ENCODE results near the gene MTMR2. TPM values are rescaled to one million over a fixed set of nuclear protein-coding genes. Genes with fewer than 3 reads are reported as not detected.

MTMR2 gene
- polyA plus RNA-seq (2013), result 25.3 TPM

DNA sequence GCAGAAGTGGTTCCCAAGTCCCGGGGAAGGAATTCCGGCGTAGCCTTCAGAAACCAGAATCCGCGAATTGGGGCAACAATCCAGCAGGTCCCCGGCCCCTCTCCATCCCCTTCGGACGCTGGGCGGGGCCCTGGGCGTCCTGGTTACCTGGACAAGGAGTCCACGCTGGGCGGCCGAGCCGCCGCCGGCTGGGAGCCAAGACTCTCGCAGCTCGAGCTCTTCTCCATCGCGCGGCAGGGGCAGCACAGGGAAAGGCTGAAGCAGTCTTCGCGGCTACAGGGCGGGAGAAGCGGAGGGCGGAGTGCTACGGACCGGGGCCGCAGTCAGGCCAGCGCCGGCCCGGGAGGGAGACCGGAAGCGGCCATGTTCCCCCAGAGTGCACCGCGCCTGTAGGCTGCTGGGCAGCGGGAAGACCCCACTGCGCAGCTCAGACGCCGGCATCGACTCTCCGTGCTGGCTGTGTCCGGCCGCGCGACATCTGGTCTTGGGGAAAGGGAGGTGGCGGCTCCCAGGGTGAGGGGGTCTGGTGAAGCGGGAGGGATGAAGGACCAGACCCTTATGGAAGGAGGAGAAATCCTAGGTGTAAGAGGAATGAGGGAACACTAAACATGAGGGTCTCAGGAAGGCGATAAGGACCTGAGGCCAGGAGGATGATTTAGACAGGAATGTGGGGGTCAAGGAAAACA is at the start of gene MTMR2:
MTMR2 (minus strand) TSS at position 380 of the 686 bp plus-strand sequence; CDS start at position 227, 153 bp downstream.
- Histone ChIP-seq H3K9me3 (ENCODE audit: control extremely low read depth in 1 of 5, control insufficient read depth in 4 of 5, insufficient read depth in 2 of 5, low read depth in 1 of 5, low read length in 4 of 5) (no peaks in the 10 kb centered on the region), H3K36me3 (ENCODE audit: control insufficient read depth in 4 of 4, insufficient read depth in 4 of 4, low read length in 3 of 4) (no peaks in the 10 kb centered on the region), H3K27me3 (replicated peaks in 2 of 5; ENCODE audit: control insufficient read depth in 4 of 5, insufficient read depth in 5 of 5, low read length in 4 of 5) (no peaks in the 10 kb centered on the region), H3K27ac (ENCODE audit: insufficient read depth in 1 of 2, low read depth in 1 of 2, low read length in 2 of 2, poor library complexity in 1 of 2, severe bottlenecking in 2 of 2) (peak within 1 kb of the TSS; percentile 53 to 90), H3K4me3 (ENCODE audit: control insufficient read depth in 1 of 7, extremely low read depth in 1 of 7, insufficient read depth in 4 of 7, low read depth in 2 of 7, low read length in 6 of 7) (peak within 1 kb of the TSS; percentile 89 to 99 (median 94)), H3K4me1 (ENCODE audit: control extremely low read depth in 1 of 4, control insufficient read depth in 4 of 4, insufficient read depth in 4 of 4, low read length in 3 of 4) (peaks cover 13 to 27% (median 17%) of the 10 kb centered on the region in 4 experiments)
- CTCF ChIA-PET, result no interaction called here
- DNase-seq, result peak; percentile 22 to 57 (median 31)
- under 1% methylated on average over 41 of the region's 49 CpGs for WGBS (ENCODE audit: insufficient coverage)
- POLR2A ChIA-PET, result no interaction called here

DNA sequence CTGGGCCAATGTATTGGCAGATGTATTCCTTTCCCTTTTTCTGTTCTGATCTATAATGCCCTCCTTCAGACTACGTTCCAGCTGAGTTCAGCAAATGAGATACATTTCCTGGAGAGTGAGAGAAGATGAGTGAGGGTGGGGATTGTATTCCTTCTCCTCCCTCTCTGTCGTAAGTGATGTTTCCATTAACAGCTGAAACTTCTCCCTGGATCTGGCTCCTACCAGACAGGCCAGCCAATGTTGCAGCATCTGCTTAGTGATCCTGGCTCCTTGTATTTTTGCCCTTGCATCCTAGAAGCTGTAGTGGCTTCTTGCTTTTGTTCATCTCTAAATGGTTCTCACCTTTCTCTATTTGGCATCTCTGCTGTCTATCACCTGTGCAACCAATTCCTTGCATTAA is 48.2 kb upstream of the MTMR2 start:
- no peak overlapping the region for H3K27ac ChIP-seq (ENCODE audit: insufficient read depth in 1 of 2, low read depth in 1 of 2, low read length in 2 of 2, poor library complexity in 1 of 2, severe bottlenecking in 2 of 2)
- no peak for DNase-seq
- H3K9me3 ChIP-seq (ENCODE audit: control extremely low read depth in 1 of 5, control insufficient read depth in 4 of 5, insufficient read depth in 2 of 5, low read depth in 1 of 5, low read length in 4 of 5), result peaks cover 0 to 3% (median 0%) of the 10 kb centered on the region in 5 experiments
- no peaks in the 10 kb centered on the region for H3K36me3 ChIP-seq (ENCODE audit: control insufficient read depth in 4 of 4, insufficient read depth in 4 of 4, low read length in 3 of 4)
- ChIA-PET POLR2A (no interaction called here), CTCF (interaction anchor here (1.1 kb wide), 1 partner anchor 15 kb away, joined by 5 read pairs; no protein-coding TSS in a partner anchor)
- H3K4me1 ChIP-seq (ENCODE audit: control extremely low read depth in 1 of 4, control insufficient read depth in 4 of 4, insufficient read depth in 4 of 4, low read length in 3 of 4), result no peaks in the 10 kb centered on the region
- H3K4me3 ChIP-seq (ENCODE audit: control insufficient read depth in 1 of 7, extremely low read depth in 1 of 7, insufficient read depth in 4 of 7, low read depth in 2 of 7, low read length in 6 of 7), result no peak overlapping the region
- H3K27me3 ChIP-seq (replicated peaks in 2 of 5; ENCODE audit: control insufficient read depth in 4 of 5, insufficient read depth in 5 of 5, low read length in 4 of 5), result no peaks in the 10 kb centered on the region
- WGBS (ENCODE audit: insufficient coverage), result 86% methylated on average over 1 of the region's 2 CpGs

DNA sequence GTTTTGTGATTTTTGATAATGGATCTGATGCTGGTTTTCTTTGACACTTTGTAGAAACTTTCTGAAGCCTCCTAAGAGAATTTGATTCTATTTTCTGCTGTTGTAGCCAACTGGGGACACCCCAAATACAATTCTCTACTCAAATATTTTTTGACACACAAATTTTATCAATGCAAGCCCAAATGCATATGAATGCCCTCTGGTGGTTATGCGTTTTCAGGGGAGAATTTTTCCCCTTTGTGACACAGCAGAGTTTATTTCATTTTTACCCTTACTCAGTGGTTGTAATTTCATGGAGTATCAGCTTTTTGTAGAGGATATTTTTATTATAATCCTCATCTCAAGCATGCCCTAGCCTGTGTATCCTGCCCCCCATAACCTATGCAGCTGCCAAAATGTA is 44.7 kb upstream of the MTMR2 start:
- no peak overlapping the region for H3K4me3 ChIP-seq (ENCODE audit: control insufficient read depth in 1 of 7, extremely low read depth in 1 of 7, insufficient read depth in 4 of 7, low read depth in 2 of 7, low read length in 6 of 7)
- CTCF ChIA-PET, result no interaction called here

DNA sequence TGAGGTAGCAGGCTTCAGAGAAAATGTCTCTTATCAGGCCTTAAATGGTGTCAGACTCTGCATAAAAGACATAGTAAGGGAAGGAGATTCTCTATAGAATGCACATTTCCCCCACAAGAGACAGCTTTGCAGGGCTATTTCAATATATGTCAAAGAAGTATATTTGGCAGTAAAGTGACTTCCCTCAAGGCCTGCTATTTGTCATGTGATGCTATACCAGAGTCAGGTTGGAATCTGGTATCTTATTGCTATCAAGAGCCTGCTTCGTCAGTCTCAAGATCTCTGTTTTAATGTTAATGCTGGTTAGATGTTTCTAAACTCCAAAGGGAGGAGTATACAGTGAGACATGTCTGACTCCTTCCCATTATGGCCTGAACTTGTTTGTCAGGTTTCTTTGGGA is 40.4 kb upstream of the MTMR2 start:
- 100% methylated on average over 1 of the region's 1 CpG for WGBS (ENCODE audit: insufficient coverage)

More for the DNA sequence above, 44.7 kb upstream of the MTMR2 start:
- Histone ChIP-seq H3K36me3 (ENCODE audit: control insufficient read depth in 4 of 4, insufficient read depth in 4 of 4, low read length in 3 of 4) (no peaks in the 10 kb centered on the region), H3K27me3 (replicated peaks in 2 of 5; ENCODE audit: control insufficient read depth in 4 of 5, insufficient read depth in 5 of 5, low read length in 4 of 5) (no peaks in the 10 kb centered on the region), H3K27ac (ENCODE audit: insufficient read depth in 1 of 2, low read depth in 1 of 2, low read length in 2 of 2, poor library complexity in 1 of 2, severe bottlenecking in 2 of 2) (no peak overlapping the region), H3K4me1 (ENCODE audit: control extremely low read depth in 1 of 4, control insufficient read depth in 4 of 4, insufficient read depth in 4 of 4, low read length in 3 of 4) (no peaks in the 10 kb centered on the region), H3K9me3 (ENCODE audit: control extremely low read depth in 1 of 5, control insufficient read depth in 4 of 5, insufficient read depth in 2 of 5, low read depth in 1 of 5, low read length in 4 of 5) (peaks cover 0 to 3% (median 0%) of the 10 kb centered on the region in 5 experiments)
- DNase-seq, result peak in 2 of 3 donors; percentile 4 to 6
- no CpG with 5 or more reads among the region's 1 CpG for WGBS (ENCODE audit: insufficient coverage)
- POLR2A ChIA-PET, result no interaction called here

DNA sequence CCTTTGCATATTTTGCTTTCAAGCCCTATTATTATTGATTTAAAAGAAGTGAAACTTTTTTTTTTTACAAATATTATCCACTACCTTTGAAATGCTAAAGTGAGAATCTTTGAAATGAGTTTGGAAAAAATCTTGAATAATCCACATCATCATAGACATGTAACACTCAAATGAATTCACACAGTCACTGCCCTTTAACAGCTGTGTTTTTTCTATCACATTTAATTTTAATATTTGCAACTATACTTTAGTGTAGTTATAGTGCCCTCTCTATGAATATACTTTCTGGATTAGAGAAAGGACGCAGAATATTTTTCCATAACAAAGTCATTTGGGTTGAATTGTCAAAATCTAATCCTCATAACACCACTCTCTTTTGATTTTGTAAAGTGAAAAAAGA is 37.9 kb upstream of the MTMR2 start:
- Histone ChIP-seq H3K9me3 (ENCODE audit: control extremely low read depth in 1 of 5, control insufficient read depth in 4 of 5, insufficient read depth in 2 of 5, low read depth in 1 of 5, low read length in 4 of 5) (no peaks in the 10 kb centered on the region), H3K27ac (ENCODE audit: insufficient read depth in 1 of 2, low read depth in 1 of 2, low read length in 2 of 2, poor library complexity in 1 of 2, severe bottlenecking in 2 of 2) (no peak overlapping the region), H3K4me1 (ENCODE audit: control extremely low read depth in 1 of 4, control insufficient read depth in 4 of 4, insufficient read depth in 4 of 4, low read length in 3 of 4) (no peaks in the 10 kb centered on the region), H3K4me3 (ENCODE audit: control insufficient read depth in 1 of 7, extremely low read depth in 1 of 7, insufficient read depth in 4 of 7, low read depth in 2 of 7, low read length in 6 of 7) (no peak overlapping the region), H3K36me3 (ENCODE audit: control insufficient read depth in 4 of 4, insufficient read depth in 4 of 4, low read length in 3 of 4) (no peaks in the 10 kb centered on the region), H3K27me3 (replicated peaks in 2 of 5; ENCODE audit: control insufficient read depth in 4 of 5, insufficient read depth in 5 of 5, low read length in 4 of 5) (no peaks in the 10 kb centered on the region)
- WGBS (ENCODE audit: insufficient coverage), result no CpG with 5 or more reads among the region's 1 CpG
- POLR2A ChIA-PET, result no interaction called here
- DNase-seq, result no peak
- CTCF ChIA-PET, result no interaction called here

More for the DNA sequence above, 40.4 kb upstream of the MTMR2 start:
- CTCF ChIA-PET, result interaction anchor here (0.6 kb wide), 1 partner anchor 463 kb away, joined by 3 read pairs; no protein-coding TSS in a partner anchor
- POLR2A ChIA-PET, result no interaction called here
- no peaks in the 10 kb centered on the region for H3K4me1 ChIP-seq (ENCODE audit: control extremely low read depth in 1 of 4, control insufficient read depth in 4 of 4, insufficient read depth in 4 of 4, low read length in 3 of 4)
- peaks cover 0 to 3% (median 0%) of the 10 kb centered on the region in 5 experiments for H3K9me3 ChIP-seq (ENCODE audit: control extremely low read depth in 1 of 5, control insufficient read depth in 4 of 5, insufficient read depth in 2 of 5, low read depth in 1 of 5, low read length in 4 of 5)
- H3K36me3 ChIP-seq (ENCODE audit: control insufficient read depth in 4 of 4, insufficient read depth in 4 of 4, low read length in 3 of 4), result no peaks in the 10 kb centered on the region
- H3K27ac ChIP-seq (ENCODE audit: insufficient read depth in 1 of 2, low read depth in 1 of 2, low read length in 2 of 2, poor library complexity in 1 of 2, severe bottlenecking in 2 of 2), result no peak overlapping the region
- H3K27me3 ChIP-seq (replicated peaks in 2 of 5; ENCODE audit: control insufficient read depth in 4 of 5, insufficient read depth in 5 of 5, low read length in 4 of 5), result no peaks in the 10 kb centered on the region
- H3K4me3 ChIP-seq (ENCODE audit: control insufficient read depth in 1 of 7, extremely low read depth in 1 of 7, insufficient read depth in 4 of 7, low read depth in 2 of 7, low read length in 6 of 7), result no peak overlapping the region
- no peak for DNase-seq

DNA sequence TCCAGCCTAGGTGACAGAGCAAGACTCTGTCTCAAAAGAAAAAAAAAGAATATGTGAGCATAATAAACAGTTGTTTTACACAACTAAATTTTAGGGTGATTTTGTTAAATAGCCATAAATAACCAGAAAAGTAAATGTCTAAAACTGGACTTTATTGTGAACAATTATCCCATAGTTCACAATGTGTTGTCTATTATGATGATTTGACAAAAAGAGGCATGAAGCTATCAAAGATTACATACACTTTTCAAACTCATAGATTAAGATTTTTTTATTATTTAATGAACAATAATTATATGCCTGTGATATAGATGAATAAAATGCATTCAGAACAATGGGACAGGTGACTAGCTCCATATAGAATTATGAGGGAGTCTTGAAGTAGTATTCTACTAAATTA is 27.0 kb upstream of the MTMR2 start:
- ChIA-PET POLR2A (no interaction called here), CTCF (no interaction called here)
- Histone ChIP-seq H3K9me3 (ENCODE audit: control extremely low read depth in 1 of 5, control insufficient read depth in 4 of 5, insufficient read depth in 2 of 5, low read depth in 1 of 5, low read length in 4 of 5) (peaks cover 0 to 5% (median 0%) of the 10 kb centered on the region in 5 experiments), H3K27ac (ENCODE audit: insufficient read depth in 1 of 2, low read depth in 1 of 2, low read length in 2 of 2, poor library complexity in 1 of 2, severe bottlenecking in 2 of 2) (no peak overlapping the region), H3K36me3 (ENCODE audit: control insufficient read depth in 4 of 4, insufficient read depth in 4 of 4, low read length in 3 of 4) (no peaks in the 10 kb centered on the region), H3K4me1 (ENCODE audit: control extremely low read depth in 1 of 4, control insufficient read depth in 4 of 4, insufficient read depth in 4 of 4, low read length in 3 of 4) (no peaks in the 10 kb centered on the region), H3K27me3 (replicated peaks in 2 of 5; ENCODE audit: control insufficient read depth in 4 of 5, insufficient read depth in 5 of 5, low read length in 4 of 5) (no peaks in the 10 kb centered on the region), H3K4me3 (ENCODE audit: control insufficient read depth in 1 of 7, extremely low read depth in 1 of 7, insufficient read depth in 4 of 7, low read depth in 2 of 7, low read length in 6 of 7) (no peak overlapping the region)
- no peak for DNase-seq

DNA sequence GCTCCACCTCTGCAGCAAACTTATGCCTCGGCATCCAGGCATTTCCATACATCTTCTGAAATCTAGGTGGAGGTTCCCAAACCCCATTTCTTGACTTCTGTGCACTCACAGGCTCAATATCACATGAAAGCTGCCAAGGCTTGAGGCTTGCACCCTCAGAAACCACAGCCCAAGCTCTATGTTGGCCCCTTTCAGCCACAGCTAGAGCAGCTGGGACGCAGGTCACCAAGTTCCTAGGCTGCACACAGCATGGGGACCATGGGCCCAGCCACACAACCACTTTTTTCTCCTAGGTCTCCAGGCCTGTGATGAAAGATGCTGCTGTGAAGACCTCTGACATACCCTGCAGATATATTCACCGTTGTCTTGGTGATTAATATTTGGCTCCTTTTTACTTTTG is 24.7 kb upstream of the MTMR2 start:
- POLR2A ChIA-PET, result no interaction called here
- DNase-seq, result no peak
- 94% methylated on average over 3 of the region's 3 CpGs for WGBS (ENCODE audit: insufficient coverage)

More for the DNA sequence above, 24.7 kb upstream of the MTMR2 start:
- Histone ChIP-seq H3K4me3 (ENCODE audit: control insufficient read depth in 1 of 7, extremely low read depth in 1 of 7, insufficient read depth in 4 of 7, low read depth in 2 of 7, low read length in 6 of 7) (no peak overlapping the region), H3K9me3 (ENCODE audit: control extremely low read depth in 1 of 5, control insufficient read depth in 4 of 5, insufficient read depth in 2 of 5, low read depth in 1 of 5, low read length in 4 of 5) (peaks cover 0 to 19% (median 9%) of the 10 kb centered on the region in 5 experiments), H3K27ac (ENCODE audit: insufficient read depth in 1 of 2, low read depth in 1 of 2, low read length in 2 of 2, poor library complexity in 1 of 2, severe bottlenecking in 2 of 2) (no peak overlapping the region), H3K27me3 (replicated peaks in 2 of 5; ENCODE audit: control insufficient read depth in 4 of 5, insufficient read depth in 5 of 5, low read length in 4 of 5) (no peaks in the 10 kb centered on the region), H3K36me3 (ENCODE audit: control insufficient read depth in 4 of 4, insufficient read depth in 4 of 4, low read length in 3 of 4) (no peaks in the 10 kb centered on the region), H3K4me1 (ENCODE audit: control extremely low read depth in 1 of 4, control insufficient read depth in 4 of 4, insufficient read depth in 4 of 4, low read length in 3 of 4) (no peaks in the 10 kb centered on the region)
- CTCF ChIA-PET, result interaction anchor here (1.1 kb wide), 2 partner anchors 11 to 53 kb away, joined by 3 to 4 read pairs; no protein-coding TSS in a partner anchor
